Hepatocyte (in vitro differentiated cells): ENCODE measurements around the gene EDAR. TPM values are rescaled to one million over a fixed set of nuclear protein-coding genes. Genes with fewer than 3 reads are reported as not detected.

Experiments
- DNase-seq: peaks from one replicate; pipeline ENCODE4 v3.0.0-alpha.2; 2016; ENCODE audit warnings: low spot score
- H2AFZ ChIP-seq: fragments of 200-600 bp; sonication (generic); 2 replicates; pipeline ENCODE4 v1.6.0; 2016; ENCODE audit warnings: antibody characterized with exemption, mild to moderate bottlenecking
- H3K27ac ChIP-seq: fragments of 200-600 bp; sonication (generic); 2 replicates; pipeline ENCODE4 v1.5.1; 2016; ENCODE audit warnings: mild to moderate bottlenecking
- H3K27me3 ChIP-seq: fragments of 200-600 bp; sonication (generic); 2 replicates; pipeline ENCODE4 v1.6.1; 2016
- H3K36me3 ChIP-seq: fragments of 200-600 bp; sonication (generic); replicated peaks from 2 replicates; pipeline ENCODE4 v1.5.1; 2016; ENCODE audit warnings: low read depth; ENCODE audit not compliant: insufficient read depth
- H3K4me1 ChIP-seq: fragments of 200-600 bp; sonication (generic); 2 replicates; pipeline ENCODE4 v1.5.1; 2016; ENCODE audit warnings: mild to moderate bottlenecking, moderate library complexity; ENCODE audit not compliant: insufficient read depth
- H3K4me2 ChIP-seq: fragments of 200-600 bp; sonication (generic); 2 replicates; pipeline ENCODE4 v1.6.0; 2016
- H3K4me3 ChIP-seq: fragments of 200-600 bp; sonication (generic); 2 replicates; pipeline ENCODE4 v1.5.1; 2016; ENCODE audit warnings: mild to moderate bottlenecking
- H3K79me2 ChIP-seq: fragments of 200-600 bp; sonication (generic); 2 replicates; pipeline ENCODE4 v1.6.0; 2017; ENCODE audit warnings: mild to moderate bottlenecking
- H3K9me2 ChIP-seq: fragments of 200-600 bp; sonication (generic); replicated peaks from 2 replicates; pipeline ENCODE4 v1.6.0; 2017; ENCODE audit warnings: mild to moderate bottlenecking; ENCODE audit not compliant: insufficient read depth
- H3K9me3 ChIP-seq: fragments of 200-600 bp; sonication (generic); 2 replicates; pipeline ENCODE4 v1.5.1; 2016; ENCODE audit warnings: low read depth, mild to moderate bottlenecking
- H4K20me1 ChIP-seq: fragments of 200-600 bp; sonication (generic); 2 replicates; pipeline ENCODE4 v1.6.0; 2016; ENCODE audit warnings: mild to moderate bottlenecking; ENCODE audit not compliant: insufficient read depth, poor library complexity, severe bottlenecking
- CTCF ChIP-seq: fragments of 200-600 bp; sonication (generic); IDR thresholded peaks from 2 replicates; pipeline ENCODE4 v1.5.1; 2016; ENCODE audit warnings: antibody characterized with exemption, mild to moderate bottlenecking; ENCODE audit not compliant: poor library complexity
- EZH2 ChIP-seq: fragments of 200-600 bp; sonication (generic); IDR thresholded peaks from 2 replicates; pipeline ENCODE4 v1.6.1; 2016; ENCODE audit warnings: antibody characterized with exemption, mild to moderate bottlenecking, borderline replicate concordance
- EZH2phosphoT487 ChIP-seq: fragments of 200-600 bp; sonication (generic); IDR thresholded peaks from one replicate; pipeline ENCODE4 v1.6.1; 2018; ENCODE audit warnings: antibody characterized with exemption, mild to moderate bottlenecking, low read depth, moderate library complexity; ENCODE audit not compliant: unreplicated experiment, severe bottlenecking
- WGBS: methylation state at CpG from one replicate; pipeline ENCODE4 v1.1.6; 2016; ENCODE audit warnings: low lambda C conversion rate; ENCODE audit errors: missing lambda C conversion rate; 5-methylcytosine and 5-hydroxymethylcytosine counted together
- polyA plus RNA-seq: library from polyadenylated mRNA; unstranded; fragments of >200 nt; fragmentation: Nextera tagmentation; extraction: Ambion mirVana; gene quantifications from 2 replicates; pipeline ENCODE4 v1.2.1, GENCODE V29; 2016
- total RNA-seq: library from RNA; depleted of rRNA; stranded (reverse); fragments of >200 nt; gene quantifications from 2 replicates; pipeline ENCODE4 v1.2.3, GENCODE V29; 2014

EDAR gene
- total and polyA plus RNA-seq, 2 experiments from 2014 or later, result 0.20 to 0.21 TPM

GRCh38 chr2:109001201-109001600, 12.2 kb upstream of the EDAR start:
- WGBS, result 97% methylated on average over 3 of the region's 3 CpGs
- no peak overlapping the region for H3K27ac ChIP-seq
- H3K9me2 ChIP-seq, result no peaks in the 10 kb centered on the region
- no peaks in the 10 kb centered on the region for H3K27me3 ChIP-seq
- no peak overlapping the region for H3K4me2 ChIP-seq
- no peaks in the 10 kb centered on the region for H3K36me3 ChIP-seq
- no peak overlapping the region for H2AFZ ChIP-seq
- TF ChIP-seq CTCF, result no peak
- TF ChIP-seq EZH2phosphoT487, result no peak
- no peak for TF ChIP-seq EZH2
- H3K4me3 ChIP-seq, result no peak overlapping the region
- H3K4me1 ChIP-seq, result no peaks in the 10 kb centered on the region
- H4K20me1 ChIP-seq, result no peaks in the 10 kb centered on the region
- no peak for DNase-seq
- no peaks in the 10 kb centered on the region for H3K9me3 ChIP-seq
- no peaks in the 10 kb centered on the region for H3K79me2 ChIP-seq

- Histone ChIP-seq H3K9me2 (no peaks in the 10 kb centered on the region), H3K4me1 (no peaks in the 10 kb centered on the region), H3K4me3 (no peak overlapping the region), H3K4me2 (no peak overlapping the region), H3K9me3 (no peaks in the 10 kb centered on the region), H4K20me1 (no peaks in the 10 kb centered on the region), H2AFZ (no peak overlapping the region), H3K36me3 (no peaks in the 10 kb centered on the region), H3K79me2 (no peaks in the 10 kb centered on the region), H3K27ac (no peak overlapping the region), H3K27me3 (no peaks in the 10 kb centered on the region)
- no peak for DNase-seq
- TF ChIP-seq EZH2 (no peak), CTCF (no peak), EZH2phosphoT487 (no peak)
- 80% methylated on average over 4 of the region's 4 CpGs for WGBS
These were observed 11.7 kb upstream of the EDAR start for GRCh38 chr2:109000738-109001137.

GRCh38 chr2:108998911-108999310, 9.9 kb upstream of the EDAR start:
- no peak for DNase-seq
- no peak overlapping the region for H3K27ac ChIP-seq
- no peaks in the 10 kb centered on the region for H3K36me3 ChIP-seq
- H3K4me2 ChIP-seq, result no peak overlapping the region
- no peak for TF ChIP-seq EZH2phosphoT487
- no peak for TF ChIP-seq CTCF
- no peak for TF ChIP-seq EZH2
- H3K4me3 ChIP-seq, result no peak overlapping the region
- H3K4me1 ChIP-seq, result peaks cover 5% of the 10 kb centered on the region
- no peak overlapping the region for H2AFZ ChIP-seq
- no peaks in the 10 kb centered on the region for H3K9me2 ChIP-seq
- H3K27me3 ChIP-seq, result no peaks in the 10 kb centered on the region
- no peaks in the 10 kb centered on the region for H3K9me3 ChIP-seq
- no peaks in the 10 kb centered on the region for H4K20me1 ChIP-seq
- WGBS, result 73% methylated on average over 3 of the region's 3 CpGs
- no peaks in the 10 kb centered on the region for H3K79me2 ChIP-seq

- Histone ChIP-seq H3K4me3 (no peak overlapping the region), H3K9me3 (no peaks in the 10 kb centered on the region), H3K4me1 (peaks cover 13% of the 10 kb centered on the region), H4K20me1 (no peaks in the 10 kb centered on the region), H3K4me2 (no peak overlapping the region), H3K27ac (no peak overlapping the region), H3K9me2 (no peaks in the 10 kb centered on the region), H2AFZ (no peak overlapping the region), H3K27me3 (peaks cover 2% of the 10 kb centered on the region), H3K79me2 (no peaks in the 10 kb centered on the region), H3K36me3 (no peaks in the 10 kb centered on the region)
- no peak for DNase-seq
- WGBS, result 49% methylated on average over 6 of the region's 6 CpGs
- no peak for TF ChIP-seq CTCF
- TF ChIP-seq EZH2phosphoT487, result no peak
- TF ChIP-seq EZH2, result no peak
These were observed 5.2 kb upstream of the EDAR start for GRCh38 chr2:108994178-108994577.
